Endothelial cell of umbilical vein (primary cell): ENCODE results near the gene AUTS2. TPM values are rescaled to one million over a fixed set of nuclear protein-coding genes. Genes with fewer than 3 reads are reported as not detected.

Experiments used
- BruUV-seq: library from RNA; stranded (reverse); fragments of 400-500 nt; replicated peaks from 2 replicates; lab custom pipeline; 2021; lab: Mats Ljungman, UMichigan
- CTCF ChIA-PET: fragments of 300-600, 350-600 bp; sonication (Branson Sonifier 250); formaldehyde crosslinking; loops from one replicate; lab custom pipeline; 2021; ENCODE audit warnings: antibody characterized with exemption, inconsistent platforms; lab: Charles Lee
- POLR2A ChIA-PET: fragments of 300-600, 350-600 bp; sonication (Branson Sonifier 250); formaldehyde crosslinking; loops from one replicate; lab custom pipeline; 2021; ENCODE audit warnings: antibody characterized with exemption, inconsistent platforms; lab: Charles Lee
- DNase-seq: peaks from one replicate; pipeline ENCODE4 v3.0.0-alpha.2; 2011; ENCODE audit warnings: low read depth, low spot score
- FAIRE-seq: peaks from 2 replicates; lab custom pipeline; 2011; peaks lifted over from hg19 to GRCh38; lab: Jason Lieb, UNC
- H2AFZ ChIP-seq: 2 replicates; pipeline ENCODE4 v1.6.0; 2012; ENCODE audit warnings: low read depth, low read length, control low read depth, inconsistent platforms
- H3K27ac ChIP-seq: 2 replicates; pipeline ENCODE4 v1.5.1; 2011; ENCODE audit warnings: low read depth, mild to moderate bottlenecking, control low read depth, low read length, moderate library complexity; ENCODE audit not compliant: insufficient read depth
- H3K27me3 ChIP-seq, 2 experiments: 2 replicates each; pipeline versions ENCODE4 v1.6.0 to v1.6.1; 2011; ENCODE audit warnings: low read length in 2 of 2, mixed read lengths in 1 of 2; ENCODE audit not compliant: control insufficient read depth in 2 of 2, insufficient read depth in 2 of 2
- H3K36me3 ChIP-seq, 2 experiments: 2 replicates in 1 of 2; 3 replicates in 1 of 2; pipeline ENCODE4 v1.5.1; 2011; ENCODE audit warnings: low read length in 2 of 2, mild to moderate bottlenecking in 1 of 2, moderate library complexity in 1 of 2; ENCODE audit not compliant: control insufficient read depth in 2 of 2, insufficient read depth in 2 of 2; ENCODE audit errors: extremely low read depth in 1 of 2
- H3K4me1 ChIP-seq: 3 replicates; pipeline ENCODE4 v1.5.1; 2011; ENCODE audit warnings: mild to moderate bottlenecking, low read length; ENCODE audit not compliant: control insufficient read depth, insufficient read depth; ENCODE audit errors: extremely low read depth
- H3K4me2 ChIP-seq: 2 replicates; pipeline ENCODE4 v1.6.1; 2011; ENCODE audit warnings: low read length, control low read depth, mixed read lengths; ENCODE audit not compliant: insufficient read depth
- H3K4me3 ChIP-seq, 3 experiments: fragments of 200-600 bp in 1 of 3; sonication (generic), shearing (Covaris generic) in 1 of 3; replicated peaks in 1 of 3; 2 replicates each; pipeline ENCODE4 v1.5.1; 2011 to 2016; ENCODE audit warnings: control low read depth in 3 of 3, low read length in 3 of 3, mild to moderate bottlenecking in 2 of 3, inconsistent platforms in 1 of 3, low read depth in 1 of 3, moderate library complexity in 1 of 3; ENCODE audit not compliant: insufficient read depth in 1 of 3
- H3K79me2 ChIP-seq: 2 replicates; pipeline ENCODE4 v1.6.0; 2012; ENCODE audit warnings: low read length, inconsistent platforms; ENCODE audit not compliant: control insufficient read depth, insufficient read depth
- H3K9ac ChIP-seq: replicated peaks from 2 replicates; pipeline ENCODE3; 2011; ENCODE audit warnings: low read length, control low read depth; ENCODE audit not compliant: insufficient read depth; ENCODE audit errors: extremely low read depth
- H3K9me1 ChIP-seq: replicated peaks from 3 replicates; pipeline ENCODE4 v1.6.0; 2011; ENCODE audit warnings: mild to moderate bottlenecking, low read length; ENCODE audit not compliant: control insufficient read depth, insufficient read depth; ENCODE audit errors: extremely low read depth
- H3K9me3 ChIP-seq: replicated peaks from 2 replicates; pipeline ENCODE4 v1.5.1; 2012; ENCODE audit warnings: low read length, inconsistent platforms; ENCODE audit not compliant: control insufficient read depth, insufficient read depth
- H4K20me1 ChIP-seq: replicated peaks from 2 replicates; pipeline ENCODE3; 2011; ENCODE audit warnings: mild to moderate bottlenecking, low read length; ENCODE audit not compliant: control insufficient read depth, insufficient read depth; ENCODE audit errors: extremely low read depth
- CTCF ChIP-seq, 2 donors: IDR thresholded peaks; 1 replicate in 1 of 2; 2 replicates in 1 of 2; pipeline ENCODE4 v1.5.1; 2011; ENCODE audit warnings: low read length in 2 of 2, mild to moderate bottlenecking in 2 of 2, moderate library complexity in 2 of 2, control low read depth in 1 of 2, inconsistent platforms in 1 of 2, low read depth in 1 of 2; ENCODE audit not compliant: insufficient read depth in 1 of 2; ENCODE audit errors: extremely low read depth in 1 of 2
- EZH2 ChIP-seq: IDR thresholded peaks from 2 replicates; pipeline ENCODE4 v1.6.1; 2012; ENCODE audit warnings: borderline replicate concordance, low read depth, mild to moderate bottlenecking, moderate library complexity, low read length, inconsistent platforms; ENCODE audit not compliant: severe bottlenecking
- FOS ChIP-seq: IDR thresholded peaks from 2 replicates; pipeline ENCODE4 v1.6.1; 2011; ENCODE audit warnings: mild to moderate bottlenecking, low read length, moderate library complexity, borderline replicate concordance; ENCODE audit not compliant: insufficient read depth
- GATA2 ChIP-seq: IDR thresholded peaks from 2 replicates; pipeline ENCODE4 v1.7.0; 2011; ENCODE audit warnings: low read depth, mild to moderate bottlenecking, moderate library complexity, mixed read lengths, low read length; ENCODE audit not compliant: insufficient read length, insufficient read depth
- JUN ChIP-seq: IDR thresholded peaks from 2 replicates; pipeline ENCODE4 v1.6.1; 2011; ENCODE audit warnings: borderline replicate concordance, low read depth; ENCODE audit not compliant: insufficient read length, insufficient read depth
- MAX ChIP-seq: IDR thresholded peaks from 2 replicates; pipeline ENCODE4 v1.6.1; 2011; ENCODE audit not compliant: insufficient read depth, insufficient read length
- MYC ChIP-seq: IDR thresholded peaks from one replicate; pipeline ENCODE4 v1.6.1; 2011; ENCODE audit warnings: mild to moderate bottlenecking, low read depth, low read length
- POLR2A ChIP-seq: IDR thresholded peaks from 2 replicates; pipeline ENCODE4 v1.6.1; 2012; ENCODE audit warnings: low read depth, mild to moderate bottlenecking, control low read depth, low read length
- POLR2AphosphoS5 ChIP-seq: IDR thresholded peaks from 2 replicates; pipeline ENCODE4 v1.6.1; 2012; ENCODE audit warnings: low read depth, mild to moderate bottlenecking, control low read depth, low read length, moderate library complexity; ENCODE audit not compliant: insufficient read depth
- dilution Hi-C: fragments of 300-500 bp; cut with MboI; formaldehyde crosslinking; loops from one replicate; pipeline ENCODE4 v1.15.0; 2019; ENCODE audit warnings: low sequenced_read_pairs; ENCODE audit not compliant: extremely low pct_ligation_motif_present
- intact Hi-C: fragments of 100-400 bp; cut with micrococcal nuclease; formaldehyde crosslinking; loops from one replicate; pipeline ENCODE4 v1.10.0; 2022
- polyA plus RNA-seq, 4 experiments: library from polyadenylated mRNA; depleted of rRNA in 3 of 4; stranded (reverse) in 3 of 4; unstranded in 1 of 4; fragments of >200 nt; gene quantifications; 2 replicates each; pipeline versions ENCODE4 v1.2.1 to v1.2.3, GENCODE V29; 2011 to 2012; ENCODE audit warnings: missing spikeins in 1 of 4
- total RNA-seq: library from RNA; stranded (reverse); gene quantifications from 2 replicates; pipeline ENCODE4 v1.2.3, GENCODE V29; 2021

Gene AUTS2
- total and polyA plus RNA-seq, 2 donors (not counting 3 experiments of a cell fraction or from before 2014, with no cell fraction given), result 0.59 to 8.0 TPM

- Histone ChIP-seq H3K27me3 (no peaks in the 10 kb centered on the region), H3K4me2 (no peak overlapping the region), H3K4me1 (no peaks in the 10 kb centered on the region), H3K27ac (no peak overlapping the region), H3K36me3 (no peaks in the 10 kb centered on the region), H3K79me2 (no peaks in the 10 kb centered on the region), H4K20me1 (no peaks in the 10 kb centered on the region), H2AFZ (no peak overlapping the region), H3K9me3 (peaks cover 2% of the 10 kb centered on the region), H3K9ac (no peak overlapping the region), H3K9me1 (no peaks in the 10 kb centered on the region), H3K4me3 (no peak overlapping the region)
- DNase-seq (no peak), FAIRE-seq (no peak)
- dilution Hi-C loops, result no loop called here
- ChIA-PET CTCF (no interaction called here), POLR2A (no interaction called here)
- BruUV-seq, result no TSS peak
- intact Hi-C loops, result no loop called here
- TF ChIP-seq MAX (no peak), CTCF (IDR thresholded peaks at IDR 0.05; ENCODE audit: extremely low read depth in 1 of 2, insufficient read depth in 1 of 2, low read depth in 1 of 2, low read length in 2 of 2) (no peak), POLR2A (no peak)
Measured at GRCh38 chr7:70299472-70299807, 701.2 kb downstream of the AUTS2 start.

GRCh38 chr7:70301673-70302185 lies 703.5 kb downstream of the AUTS2 start:
- intact Hi-C loops, result no loop called here
- no peak for TF ChIP-seq EZH2
- TF ChIP-seq GATA2, result no peak
- no peak for TF ChIP-seq FOS
- no peak for TF ChIP-seq POLR2A
- no peak for TF ChIP-seq POLR2AphosphoS5
- no peak for TF ChIP-seq CTCF (IDR thresholded peaks at IDR 0.05; ENCODE audit: extremely low read depth in 1 of 2, insufficient read depth in 1 of 2, low read depth in 1 of 2, low read length in 2 of 2)
- no peak for TF ChIP-seq MAX
- TF ChIP-seq MYC, result no peak
- TF ChIP-seq JUN, result no peak
- FAIRE-seq, result no peak
- no peak overlapping the region for H3K4me2 ChIP-seq
- no peaks in the 10 kb centered on the region for H3K27me3 ChIP-seq
- no peaks in the 10 kb centered on the region for H3K36me3 ChIP-seq
- H2AFZ ChIP-seq, result no peak overlapping the region
- BruUV-seq, result no TSS peak
- ChIA-PET CTCF (no interaction called here), POLR2A (no interaction called here)
- dilution Hi-C loops, result no loop called here
- H3K4me1 ChIP-seq, result no peaks in the 10 kb centered on the region
- H3K9me1 ChIP-seq, result no peaks in the 10 kb centered on the region
- H3K9me3 ChIP-seq, result peaks cover 2% of the 10 kb centered on the region
- DNase-seq, result no peak
- no peak overlapping the region for H3K9ac ChIP-seq
- H4K20me1 ChIP-seq, result no peaks in the 10 kb centered on the region
- no peak overlapping the region for H3K27ac ChIP-seq
- H3K4me3 ChIP-seq, result no peak overlapping the region
- no peaks in the 10 kb centered on the region for H3K79me2 ChIP-seq
